HG03196 (cell line): ENCODE data around the gene CDKN2AIP.

Experiments used
- ATAC-seq: cut with Tn5 transposase; IDR thresholded peaks from one replicate; pipeline ENCODE4 v1.9.1; 2021; ENCODE audit not compliant: unreplicated experiment

The CDKN2AIP gene

DNA sequence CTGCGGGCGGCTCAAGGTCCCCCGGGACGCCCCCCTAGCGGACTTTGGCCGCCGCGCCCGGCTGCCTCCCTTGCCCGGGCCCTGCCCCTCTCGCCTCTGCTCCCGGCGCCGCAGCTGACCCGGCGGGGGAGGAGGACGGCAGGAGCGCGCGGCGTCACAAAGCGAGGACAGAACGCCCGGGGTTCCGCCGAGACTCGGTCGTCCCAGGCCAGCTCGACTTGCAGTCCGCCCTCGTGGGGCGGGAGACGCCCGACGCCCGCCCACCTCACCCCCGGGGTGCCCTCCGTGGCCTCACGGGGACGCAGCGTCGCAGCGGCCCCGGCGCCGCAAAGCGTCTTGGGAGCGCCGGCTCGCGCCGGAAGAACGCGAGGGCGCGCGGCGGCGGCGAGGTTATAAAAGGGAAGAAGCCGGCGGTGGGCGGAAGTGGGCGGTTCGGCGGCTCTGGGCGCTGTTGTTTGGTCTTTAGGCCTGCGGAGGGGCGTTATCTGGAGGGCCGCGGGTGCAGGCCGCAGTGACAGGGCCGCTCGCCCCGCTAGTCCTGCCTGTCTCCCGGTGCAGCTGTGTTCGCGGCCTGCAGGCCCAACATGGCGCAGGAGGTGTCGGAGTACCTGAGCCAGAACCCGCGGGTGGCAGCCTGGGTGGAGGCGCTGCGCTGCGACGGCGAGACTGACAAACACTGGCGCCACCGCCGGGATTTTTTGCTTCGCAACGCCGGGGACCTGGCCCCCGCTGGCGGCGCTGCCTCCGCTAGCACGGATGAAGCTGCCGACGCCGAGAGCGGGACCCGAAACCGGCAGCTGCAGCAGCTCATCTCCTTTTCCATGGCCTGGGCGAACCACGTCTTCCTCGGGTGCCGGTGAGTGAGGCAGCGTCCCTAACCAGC, at the start of gene CDKN2AIP:
TSS of gene CDKN2AIP (plus strand) at position 423 of the 883 bp plus-strand sequence. CDS start at position 585, 162 bp downstream.
- peak; percentile 87 for ATAC-seq

DNA sequence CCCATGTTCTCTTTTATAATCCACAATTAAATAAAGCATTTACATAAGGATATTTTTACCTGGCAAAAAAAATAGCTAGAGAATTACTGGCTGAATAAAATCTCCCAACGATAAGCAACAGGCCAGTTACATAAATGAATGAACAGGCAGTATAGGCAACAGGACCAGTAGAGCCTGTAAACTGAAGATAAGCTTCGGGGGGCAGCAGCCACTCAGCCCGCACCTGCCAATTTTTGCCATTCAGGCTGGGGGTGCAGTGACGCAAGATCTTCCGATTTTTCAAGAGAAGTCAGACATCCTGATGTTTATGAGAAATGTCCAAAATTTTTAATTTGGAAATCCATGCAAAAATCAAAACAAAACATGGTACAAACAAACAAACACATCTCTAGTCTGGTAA, 49.0 kb upstream of the CDKN2AIP start:
- ATAC-seq: no peak

- ATAC-seq: no peak
Observed at GRCh38 chr4:183396227-183396637, 48.2 kb upstream of the CDKN2AIP start.

GRCh38 chr4:183397741-183398297, 46.6 kb upstream of the CDKN2AIP start:
- no peak for ATAC-seq

DNA sequence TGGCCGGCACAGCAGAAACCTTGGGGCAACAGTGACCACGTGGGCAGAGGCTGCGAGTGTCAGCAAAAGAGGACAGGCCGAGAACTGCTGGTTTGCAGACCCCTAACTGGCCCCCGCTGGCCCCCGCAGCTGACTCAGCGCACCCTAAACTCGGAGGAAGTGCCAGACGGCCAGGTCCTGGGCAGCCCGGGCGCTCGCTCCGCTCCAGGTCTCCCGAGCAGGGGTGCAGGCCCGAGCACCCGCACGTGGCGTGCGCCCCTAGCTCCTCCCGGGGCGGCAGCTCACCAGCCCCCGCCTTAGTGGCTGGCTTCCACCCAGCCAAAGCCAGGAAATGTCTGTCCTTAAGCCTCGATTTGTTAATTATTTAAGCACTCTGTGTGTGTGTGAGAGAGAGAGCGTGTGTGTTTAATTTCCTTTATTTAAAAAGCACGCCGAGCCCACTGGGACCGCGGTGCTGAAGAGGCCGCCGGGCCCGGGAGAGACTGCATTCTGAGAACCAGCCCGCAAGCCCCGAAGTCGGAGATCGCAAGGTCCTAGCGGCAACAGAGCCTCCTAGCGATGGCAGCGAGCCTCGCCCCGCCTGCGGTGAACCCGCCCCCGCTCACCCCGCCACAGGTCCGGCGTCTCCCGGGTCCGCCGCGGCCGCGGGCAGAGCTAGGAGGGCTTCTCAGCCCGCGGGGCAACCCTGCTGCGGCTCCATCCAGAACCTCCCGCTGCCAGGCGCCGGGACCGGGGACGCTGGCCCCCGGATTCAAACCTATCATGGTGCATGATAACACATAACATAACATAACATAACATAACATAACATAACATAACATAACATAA, 45.9 kb upstream of the CDKN2AIP start:
- peak; percentile 93 for ATAC-seq

DNA sequence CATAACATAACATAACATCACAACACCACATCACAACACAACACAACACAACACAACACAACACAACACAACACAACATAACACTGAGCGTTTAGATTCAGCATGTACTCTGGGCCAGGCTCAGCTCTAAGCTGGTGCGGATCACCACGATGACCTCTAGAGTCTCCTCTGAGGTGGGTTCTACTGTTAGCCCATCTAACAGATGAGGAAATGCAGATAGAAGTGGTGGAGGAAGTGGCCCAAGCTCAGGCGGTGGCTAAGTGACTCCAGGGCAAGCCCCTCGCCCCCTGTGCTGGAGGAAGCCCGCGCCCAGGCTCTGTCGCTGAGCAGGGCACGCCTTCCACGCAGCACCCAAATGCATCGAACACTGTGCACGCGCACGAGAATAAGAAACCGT, 45.3 kb upstream of the CDKN2AIP start:
- ATAC-seq: no peak

DNA sequence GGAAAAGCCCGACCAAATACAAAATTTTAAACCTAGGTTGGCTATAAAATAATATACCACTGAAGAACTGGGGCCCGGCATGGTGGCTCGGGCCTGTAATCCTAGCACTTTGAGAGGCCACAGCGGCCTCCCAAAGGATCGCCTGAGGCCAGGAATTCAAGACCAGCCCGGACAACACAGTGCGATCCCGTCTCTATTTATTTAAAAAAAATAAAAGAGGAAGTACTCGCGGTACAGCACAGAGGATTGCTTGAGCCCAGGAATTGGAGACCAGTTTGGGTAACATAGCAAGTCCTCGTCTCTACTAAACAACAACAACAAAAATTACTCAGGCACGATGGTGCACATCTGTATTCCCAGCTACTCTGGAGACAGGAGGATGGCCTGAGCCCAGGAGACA, 44.8 kb upstream of the CDKN2AIP start:
- no peak for ATAC-seq

- no peak for ATAC-seq
Observed at GRCh38 chr4:183400035-183400434, 44.4 kb upstream of the CDKN2AIP start.

- no peak for ATAC-seq
Observed at GRCh38 chr4:183401473-183401872, 43.0 kb upstream of the CDKN2AIP start.

DNA sequence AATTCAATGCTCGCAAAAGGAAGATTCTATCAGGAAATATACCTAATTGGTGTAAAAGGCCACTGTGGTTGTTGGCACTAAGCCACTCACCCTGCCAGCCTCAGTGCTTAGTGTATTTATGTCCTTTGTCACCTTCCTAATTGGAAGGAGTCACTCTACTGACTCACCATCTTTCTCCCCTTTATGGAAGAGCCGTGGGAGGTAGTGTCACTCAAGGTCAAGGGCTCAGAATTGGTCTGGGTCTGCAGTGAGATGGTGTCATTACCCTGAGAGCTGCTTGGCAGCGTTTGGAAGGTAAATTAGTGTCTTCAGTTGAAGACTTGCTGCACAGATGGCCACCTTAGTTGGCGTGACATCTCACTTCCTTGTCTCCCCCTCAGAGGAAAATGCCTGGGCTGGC, 41.7 kb upstream of the CDKN2AIP start:
- no peak for ATAC-seq

DNA sequence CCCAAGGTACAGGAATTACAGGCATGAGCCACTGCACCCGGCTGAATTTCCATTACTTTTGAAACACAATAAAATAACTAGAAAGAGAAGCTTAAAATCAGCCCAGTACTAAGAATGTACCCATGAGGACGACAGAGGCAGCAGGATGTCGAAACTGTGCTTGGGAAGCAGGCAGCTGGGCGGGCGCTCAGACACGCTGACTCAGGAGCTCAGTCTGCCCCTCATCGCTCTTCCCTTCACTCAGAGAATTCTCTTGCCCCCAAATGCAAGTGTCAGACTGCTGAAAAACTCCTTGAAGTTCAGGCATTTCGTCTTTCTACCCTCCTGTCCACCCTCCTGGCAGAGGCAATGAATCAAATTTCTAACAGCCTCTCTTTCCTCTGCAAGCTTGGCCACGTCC, 41.0 kb upstream of the CDKN2AIP start:
- ATAC-seq: no peak

DNA sequence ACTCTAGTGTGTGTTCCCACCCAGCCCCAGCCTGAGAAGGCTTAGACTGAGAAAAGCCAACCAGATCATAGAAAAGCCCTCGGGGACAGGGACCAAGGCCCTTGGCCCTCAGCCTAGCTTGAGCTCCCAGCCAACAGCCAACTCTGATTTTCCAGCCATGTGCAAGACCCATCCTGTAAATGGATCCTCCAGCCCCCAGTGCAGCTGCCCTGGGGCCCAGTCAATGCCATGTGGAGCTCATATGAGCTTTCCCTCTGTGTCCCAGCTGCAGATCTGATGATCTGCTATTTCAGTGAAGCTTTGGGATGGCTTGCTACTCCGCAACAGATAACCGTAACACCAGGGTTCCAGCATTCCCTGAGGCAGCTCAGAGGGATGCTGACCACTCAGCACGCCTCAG, 40.5 kb upstream of the CDKN2AIP start:
- no peak for ATAC-seq

- ATAC-seq: no peak
Observed at GRCh38 chr4:183405303-183405702, 39.1 kb upstream of the CDKN2AIP start.

- peak; percentile 89 for ATAC-seq
Observed at GRCh38 chr4:183407128-183407585, 37.3 kb upstream of the CDKN2AIP start.

- no peak for ATAC-seq
Observed at GRCh38 chr4:183407635-183408464, 36.6 kb upstream of the CDKN2AIP start.

- no peak for ATAC-seq
Observed at GRCh38 chr4:183408796-183409195, 35.6 kb upstream of the CDKN2AIP start.

- ATAC-seq: no peak
Observed at GRCh38 chr4:183409483-183409882, 35.0 kb upstream of the CDKN2AIP start.

DNA sequence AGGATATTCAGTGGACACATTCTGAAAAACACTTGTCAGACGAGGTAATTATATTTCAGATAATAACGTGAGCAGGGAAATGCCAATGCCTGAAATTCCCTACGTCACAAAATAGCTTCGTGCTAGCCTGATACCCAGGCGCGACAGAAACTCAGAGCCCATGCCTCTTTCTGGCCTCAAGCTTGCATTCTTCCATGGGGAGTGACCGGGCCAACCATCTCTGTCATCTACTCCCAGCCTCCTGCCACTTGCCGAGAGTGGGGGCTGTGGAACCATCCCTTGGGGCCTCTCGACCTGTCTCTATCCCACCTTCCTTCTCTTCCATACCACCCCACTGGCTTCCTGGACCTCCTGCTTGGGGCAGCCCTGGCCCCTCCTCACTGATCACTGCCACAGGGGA, 34.5 kb upstream of the CDKN2AIP start:
- no peak for ATAC-seq

DNA sequence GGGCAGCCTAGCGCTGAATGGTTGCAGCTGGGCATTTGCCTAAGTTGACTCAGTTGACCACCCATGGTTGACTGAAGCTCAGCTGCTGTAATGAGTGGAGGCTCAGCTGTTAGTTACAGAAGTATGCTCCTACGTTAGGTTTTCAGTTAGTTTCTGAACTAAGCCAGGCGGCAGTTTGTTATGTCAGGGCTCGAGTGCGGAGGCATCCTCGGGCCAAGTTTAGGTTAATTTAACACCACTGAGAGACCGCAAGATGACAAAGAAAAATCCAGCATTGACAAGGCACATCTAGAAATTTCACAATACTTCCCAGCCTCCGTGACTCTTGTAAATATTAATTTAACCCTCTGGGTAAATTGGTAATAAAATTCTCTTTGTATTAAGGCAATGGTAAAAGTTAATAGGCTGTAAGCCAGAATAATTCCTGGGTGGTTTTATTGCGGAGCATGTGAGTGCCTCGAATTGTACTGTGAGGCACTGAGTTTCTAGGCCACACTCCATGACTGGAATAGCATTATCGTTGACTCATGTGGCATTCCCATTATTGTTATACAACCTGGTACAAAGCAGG, 33.1 kb upstream of the CDKN2AIP start:
- peak; percentile 71 for ATAC-seq

- no peak for ATAC-seq
Observed at GRCh38 chr4:183412821-183413220, 31.6 kb upstream of the CDKN2AIP start.
